GM19468 (cell line): ENCODE measurements around the gene MASTL.
"Not testable (repeated sequence)": the region's sequence is repeated elsewhere in the genome, so short reads cannot be mapped to it uniquely, and the experiment has no call there.

Experiments used
- ATAC-seq: cut with Tn5 transposase; IDR thresholded peaks from one replicate; pipeline ENCODE4 v1.9.1; 2021; ENCODE audit warnings: mild to moderate bottlenecking, moderate library complexity, moderate number of reproducible peaks; ENCODE audit not compliant: unreplicated experiment; ENCODE audit errors: extremely low read depth

The MASTL gene

DNA sequence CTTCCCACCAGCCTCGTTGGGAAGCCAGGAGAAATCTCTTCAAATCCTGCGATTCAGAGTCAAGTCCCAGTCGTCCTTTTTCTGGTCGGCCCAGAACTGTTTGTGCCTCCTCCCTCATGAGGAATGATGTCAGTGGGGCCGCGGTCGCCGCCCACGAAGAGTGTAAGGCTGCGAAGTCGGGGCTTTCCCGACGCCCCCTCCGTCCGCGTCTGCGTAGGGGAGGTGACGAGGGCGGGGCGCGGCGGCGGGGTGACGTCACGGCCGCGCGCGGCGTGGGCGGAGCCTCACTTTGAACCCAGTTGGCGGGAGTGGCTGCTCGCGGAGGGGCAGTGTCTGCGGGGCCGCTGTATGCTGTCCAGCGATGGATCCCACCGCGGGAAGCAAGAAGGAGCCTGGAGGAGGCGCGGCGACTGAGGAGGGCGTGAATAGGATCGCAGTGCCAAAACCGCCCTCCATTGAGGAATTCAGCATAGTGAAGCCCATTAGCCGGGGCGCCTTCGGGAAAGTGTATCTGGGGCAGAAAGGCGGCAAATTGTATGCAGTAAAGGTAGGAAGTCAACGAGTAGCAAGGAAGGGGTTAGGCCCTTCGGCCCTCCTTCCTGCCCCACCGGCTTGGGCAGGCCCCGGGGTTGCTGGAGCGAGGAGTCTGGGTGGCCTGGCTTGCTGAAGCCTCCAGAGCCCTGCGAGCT is at the start of gene MASTL:
Gene MASTL (plus strand): TSS at position 287 of the 689 bp plus-strand sequence. CDS start 75 bp downstream, at position 362.
- peak; percentile 70 for ATAC-seq

GRCh38 chr10:27108165-27108564 is 47.0 kb upstream of the MASTL start:
- ATAC-seq = no peak

GRCh38 chr10:27134371-27134770 is 20.8 kb upstream of the MASTL start:
- no peak for ATAC-seq

- ATAC-seq = no peak
These were observed 16.9 kb upstream of the MASTL start for GRCh38 chr10:27138277-27138676.

GRCh38 chr10:27143686-27144085 is 11.5 kb upstream of the MASTL start:
- ATAC-seq = no peak

- ATAC-seq = no peak
These were observed 9.2 kb upstream of the MASTL start for GRCh38 chr10:27145937-27146336.

DNA sequence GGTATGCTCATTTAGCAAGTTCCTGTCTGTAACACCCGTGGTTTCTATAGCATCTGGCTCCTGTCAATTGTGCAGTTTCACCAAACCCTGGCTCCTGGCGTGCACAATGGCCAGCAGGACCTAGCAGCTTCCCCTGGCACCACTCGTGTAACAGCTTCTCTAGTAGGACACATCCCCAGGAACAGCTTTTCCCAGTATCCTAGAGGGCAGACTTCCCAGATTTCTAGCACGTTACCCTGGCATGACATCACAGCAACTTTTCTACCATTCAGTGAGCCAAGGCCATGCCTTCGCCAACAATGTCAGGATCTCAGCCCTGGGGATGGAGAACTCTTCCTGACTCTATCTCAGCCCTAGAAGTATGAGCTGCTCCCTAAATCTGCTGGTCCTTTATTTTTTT is 7.5 kb upstream of the MASTL start:
- no peak for ATAC-seq

DNA sequence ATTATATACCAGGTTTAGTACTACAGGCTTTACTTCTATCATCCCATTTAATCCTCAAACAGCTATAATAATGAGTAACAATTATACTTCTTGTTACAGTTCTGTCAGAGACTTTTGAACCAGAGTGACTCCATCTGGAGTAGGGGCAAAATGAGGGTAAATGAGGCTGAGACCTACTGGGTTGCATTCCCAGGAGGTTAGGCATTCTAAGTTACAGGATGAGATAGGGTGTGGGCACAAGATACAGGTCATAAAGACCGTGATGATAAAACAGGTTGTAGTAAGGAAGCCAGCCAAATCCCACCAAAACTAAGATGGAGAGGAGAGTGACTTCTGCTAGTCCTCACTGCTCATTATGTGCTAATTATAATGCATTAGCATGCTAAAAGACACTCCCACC is 4.9 kb upstream of the MASTL start:
- ATAC-seq = no peak

DNA sequence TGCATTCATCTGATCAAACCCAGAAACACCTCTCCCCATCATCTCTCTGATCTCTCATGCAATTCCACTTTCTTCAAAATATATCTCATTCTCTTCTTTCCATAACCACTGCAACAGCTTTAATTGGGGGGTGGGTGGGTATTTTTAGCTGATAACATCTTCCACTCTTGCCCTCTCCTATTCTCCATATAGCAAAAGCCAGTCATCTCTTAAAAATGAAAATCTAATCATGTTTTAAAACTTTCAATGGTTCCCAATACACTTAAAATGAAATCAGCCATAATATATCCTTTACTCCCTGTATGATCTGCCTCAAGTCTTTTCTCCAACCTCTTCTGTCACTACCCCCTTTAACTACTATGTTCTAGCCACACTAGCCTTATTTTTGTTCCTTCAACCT is 2.5 kb upstream of the MASTL start:
- no peak for ATAC-seq

DNA sequence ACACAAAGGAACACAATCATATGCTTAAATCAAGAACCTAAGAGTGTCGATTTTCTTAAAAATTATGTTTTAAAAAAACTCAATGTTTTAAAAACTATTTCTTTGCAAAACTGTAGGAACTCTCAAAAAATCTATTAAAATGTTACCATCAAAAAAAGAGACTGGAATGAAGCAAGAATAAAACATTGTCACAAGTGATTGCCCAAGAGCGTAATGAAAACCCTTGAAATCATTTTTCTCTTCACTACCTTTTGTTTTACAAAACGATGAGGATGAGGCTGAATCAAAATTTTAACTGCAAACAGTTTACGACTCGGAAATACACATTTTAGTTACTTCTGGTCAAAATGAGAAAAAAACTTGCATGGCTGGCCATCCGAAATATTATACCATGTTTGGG is 1.8 kb upstream of the MASTL start:
- ATAC-seq = no peak

GRCh38 chr10:27153845-27154193 is 1.3 kb upstream of the MASTL start:
- no peak for ATAC-seq

- ATAC-seq = not testable (repeated sequence)
These were observed 1.4 kb downstream of the MASTL start for GRCh38 chr10:27156566-27156965.

GRCh38 chr10:27157150-27157549 is 2.0 kb downstream of the MASTL start:
- ATAC-seq = no peak

- no peak for ATAC-seq
These were observed 3.3 kb downstream of the MASTL start for GRCh38 chr10:27158421-27158820.

DNA sequence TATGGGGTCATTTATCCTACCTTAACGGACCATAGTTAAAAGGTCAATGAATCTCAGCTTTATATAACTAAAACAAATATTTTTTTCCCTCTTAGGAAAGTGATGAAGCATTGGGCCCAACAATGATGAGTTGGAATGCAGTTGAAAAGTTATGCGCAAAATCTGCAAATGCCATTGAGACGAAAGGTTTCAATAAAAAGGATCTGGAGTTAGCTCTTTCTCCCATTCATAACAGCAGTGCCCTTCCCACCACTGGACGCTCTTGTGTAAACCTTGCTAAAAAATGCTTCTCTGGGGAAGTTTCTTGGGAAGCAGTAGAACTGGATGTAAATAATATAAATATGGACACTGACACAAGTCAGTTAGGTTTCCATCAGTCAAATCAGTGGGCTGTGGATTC is 14.7 kb downstream of the MASTL start:
- no peak for ATAC-seq

DNA sequence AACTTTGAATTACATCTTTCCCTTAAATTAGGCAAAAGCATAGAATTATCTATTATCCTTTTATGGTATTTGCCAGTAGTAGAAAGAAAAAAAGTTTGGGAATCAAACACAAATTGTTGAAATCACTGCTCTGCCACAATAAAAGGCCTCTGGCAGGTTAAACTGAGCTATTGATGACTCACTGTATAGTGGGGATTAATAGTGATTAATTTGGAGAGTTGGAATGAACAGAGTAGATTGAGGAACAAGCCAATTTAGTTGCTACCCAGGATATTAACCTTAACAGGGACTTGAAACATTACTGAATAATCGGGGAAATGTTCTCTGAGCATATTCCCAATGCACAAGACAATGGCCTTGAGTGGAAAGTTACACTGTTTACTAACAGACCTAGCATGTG is 33.1 kb downstream of the MASTL start:
- ATAC-seq = no peak

GRCh38 chr10:27188897-27189296 is 33.7 kb downstream of the MASTL start:
- no peak for ATAC-seq

GRCh38 chr10:27190508-27190907 is 35.4 kb downstream of the MASTL start:
- ATAC-seq = no peak

DNA sequence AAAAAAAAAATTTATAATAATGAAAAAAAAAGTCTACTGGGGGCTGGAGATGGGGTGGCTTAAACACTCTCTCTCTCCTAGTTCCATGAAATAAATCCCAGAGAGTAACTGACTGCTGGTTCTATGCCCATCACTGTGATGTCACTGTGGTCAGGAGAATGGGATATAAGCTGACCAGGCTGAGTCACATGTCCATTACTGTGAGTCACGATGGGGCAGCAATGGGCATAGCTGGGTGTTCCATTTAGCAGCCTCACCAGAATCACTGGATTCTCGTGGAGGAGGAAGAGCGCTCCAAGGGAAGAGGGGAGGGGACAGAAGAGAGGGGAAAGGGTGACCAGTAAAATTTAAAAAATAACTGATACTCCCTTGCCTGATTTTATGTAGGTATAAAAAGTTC is 37.1 kb downstream of the MASTL start:
- no peak for ATAC-seq

- no peak for ATAC-seq
These were observed 42.9 kb downstream of the MASTL start for GRCh38 chr10:27197980-27198620.

DNA sequence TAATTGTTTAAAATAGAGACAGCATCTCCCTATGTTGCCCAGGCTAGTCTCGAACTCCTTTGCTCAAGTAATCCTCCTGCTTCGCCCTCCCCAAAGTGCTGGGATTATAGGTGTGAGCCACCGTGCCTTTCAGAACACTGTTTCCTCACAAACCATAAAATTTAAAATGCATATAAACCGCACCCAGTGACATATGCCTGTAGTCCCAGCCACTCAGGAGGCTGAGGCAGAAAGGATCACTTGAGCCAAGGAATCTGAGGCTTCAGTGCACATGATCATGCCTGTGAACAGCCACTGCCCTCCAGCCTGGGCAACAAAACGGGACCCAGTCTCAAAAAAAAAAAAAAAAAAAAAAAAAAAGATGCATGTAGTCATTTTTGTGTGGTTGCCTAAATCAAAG is 48.7 kb downstream of the MASTL start:
- no peak for ATAC-seq

- ATAC-seq = no peak
These were observed 52.2 kb downstream of the MASTL start for GRCh38 chr10:27207350-27207749.
